Measurements from ENCODE around the gene ASCC2. TPM values are rescaled to one million over a fixed set of nuclear protein-coding genes. Genes with fewer than 3 reads are reported as not detected.

Gene ASCC2, protein sequence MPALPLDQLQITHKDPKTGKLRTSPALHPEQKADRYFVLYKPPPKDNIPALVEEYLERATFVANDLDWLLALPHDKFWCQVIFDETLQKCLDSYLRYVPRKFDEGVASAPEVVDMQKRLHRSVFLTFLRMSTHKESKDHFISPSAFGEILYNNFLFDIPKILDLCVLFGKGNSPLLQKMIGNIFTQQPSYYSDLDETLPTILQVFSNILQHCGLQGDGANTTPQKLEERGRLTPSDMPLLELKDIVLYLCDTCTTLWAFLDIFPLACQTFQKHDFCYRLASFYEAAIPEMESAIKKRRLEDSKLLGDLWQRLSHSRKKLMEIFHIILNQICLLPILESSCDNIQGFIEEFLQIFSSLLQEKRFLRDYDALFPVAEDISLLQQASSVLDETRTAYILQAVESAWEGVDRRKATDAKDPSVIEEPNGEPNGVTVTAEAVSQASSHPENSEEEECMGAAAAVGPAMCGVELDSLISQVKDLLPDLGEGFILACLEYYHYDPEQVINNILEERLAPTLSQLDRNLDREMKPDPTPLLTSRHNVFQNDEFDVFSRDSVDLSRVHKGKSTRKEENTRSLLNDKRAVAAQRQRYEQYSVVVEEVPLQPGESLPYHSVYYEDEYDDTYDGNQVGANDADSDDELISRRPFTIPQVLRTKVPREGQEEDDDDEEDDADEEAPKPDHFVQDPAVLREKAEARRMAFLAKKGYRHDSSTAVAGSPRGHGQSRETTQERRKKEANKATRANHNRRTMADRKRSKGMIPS
- 21.3 and 31.9 TPM in 2 replicates for total RNA-seq

DNA sequence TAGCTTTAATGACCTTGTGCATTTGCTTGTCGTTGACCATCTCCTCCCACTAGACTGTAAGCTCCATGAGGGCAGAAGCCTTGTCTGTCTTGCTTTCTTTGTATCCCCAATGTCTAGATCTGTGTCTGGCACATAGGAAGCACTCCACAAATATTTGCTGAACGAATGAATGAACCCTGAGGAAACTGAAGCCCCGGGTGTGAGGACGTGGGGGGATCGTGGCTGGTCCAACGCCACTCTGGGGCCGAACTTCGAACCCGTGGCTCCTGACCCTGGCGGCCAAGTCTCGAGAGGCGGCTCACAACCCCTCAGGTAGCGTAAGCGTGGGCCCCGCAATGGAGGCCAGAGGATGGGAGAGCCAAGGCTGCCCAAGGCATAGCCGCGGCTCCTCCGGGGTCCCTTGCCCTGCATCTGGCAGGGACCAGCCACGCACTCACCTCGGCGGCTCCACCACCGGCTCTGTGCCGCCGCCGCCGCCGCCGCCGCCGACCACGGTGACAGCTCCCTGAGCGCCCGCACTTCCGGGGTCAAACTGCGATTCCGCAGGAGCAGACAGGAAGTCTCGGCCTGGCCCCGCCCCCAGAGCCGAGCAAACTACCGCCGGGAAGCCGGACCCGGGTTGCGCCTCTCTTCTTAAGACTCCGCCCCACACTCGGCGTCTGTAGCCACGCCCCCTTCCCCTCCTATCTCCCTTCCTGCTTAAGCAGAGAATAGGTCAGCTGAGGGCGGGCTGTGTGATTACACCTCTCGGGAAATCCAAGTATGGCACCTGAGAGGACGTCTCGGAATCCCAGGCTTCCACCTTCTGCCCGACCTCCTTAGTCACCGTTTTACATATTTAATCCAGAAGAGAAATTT is at the start of gene ASCC2:
Gene ASCC2, minus strand, starts transcription at position 534 of the 858 bp plus-strand sequence. CDS start 5,949 bp downstream, outside the sequence.

DNA sequence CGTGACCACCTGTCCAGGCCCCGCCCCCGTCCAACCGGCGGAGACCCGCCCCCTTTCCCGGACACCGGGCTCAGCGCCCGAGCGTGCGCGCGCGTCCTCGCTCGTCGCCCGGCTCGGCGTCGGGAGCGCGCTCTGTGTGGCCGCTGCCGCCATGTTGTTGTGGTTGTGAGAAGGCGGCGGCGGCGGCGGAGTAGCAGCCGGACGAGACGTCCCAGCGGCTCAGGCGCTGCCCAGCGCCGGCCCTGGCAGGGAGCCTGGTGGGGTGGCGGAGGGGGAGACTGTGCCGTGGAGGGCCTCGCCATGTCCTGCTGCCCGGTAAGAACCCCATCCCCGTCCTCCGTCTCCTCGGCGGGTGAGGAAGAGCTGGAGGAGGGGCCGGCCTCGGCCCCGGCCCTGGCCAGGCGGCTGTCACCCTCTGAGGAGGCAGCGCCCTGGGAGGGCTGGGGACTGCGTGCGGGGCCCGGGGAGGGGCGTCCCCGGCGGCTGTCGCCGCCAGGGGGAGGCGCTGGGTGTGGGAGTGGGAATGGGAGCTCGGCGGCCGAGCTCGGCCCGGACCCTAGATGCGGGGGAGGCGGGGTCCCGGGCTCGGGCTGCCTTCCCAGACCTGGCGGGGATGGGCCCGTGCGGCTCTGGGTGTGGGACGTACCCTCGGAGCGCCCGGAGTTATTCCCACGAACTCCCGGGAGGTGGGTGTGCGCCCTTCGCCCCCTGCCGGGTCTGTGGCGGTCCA is 45.1 kb upstream of the ASCC2 start, which contains the start of gene MTMR3:
Gene MTMR3, plus strand, starts transcription at position 130 of the 730 bp plus-strand sequence. CDS start 87,886 bp downstream, outside the sequence.

DNA sequence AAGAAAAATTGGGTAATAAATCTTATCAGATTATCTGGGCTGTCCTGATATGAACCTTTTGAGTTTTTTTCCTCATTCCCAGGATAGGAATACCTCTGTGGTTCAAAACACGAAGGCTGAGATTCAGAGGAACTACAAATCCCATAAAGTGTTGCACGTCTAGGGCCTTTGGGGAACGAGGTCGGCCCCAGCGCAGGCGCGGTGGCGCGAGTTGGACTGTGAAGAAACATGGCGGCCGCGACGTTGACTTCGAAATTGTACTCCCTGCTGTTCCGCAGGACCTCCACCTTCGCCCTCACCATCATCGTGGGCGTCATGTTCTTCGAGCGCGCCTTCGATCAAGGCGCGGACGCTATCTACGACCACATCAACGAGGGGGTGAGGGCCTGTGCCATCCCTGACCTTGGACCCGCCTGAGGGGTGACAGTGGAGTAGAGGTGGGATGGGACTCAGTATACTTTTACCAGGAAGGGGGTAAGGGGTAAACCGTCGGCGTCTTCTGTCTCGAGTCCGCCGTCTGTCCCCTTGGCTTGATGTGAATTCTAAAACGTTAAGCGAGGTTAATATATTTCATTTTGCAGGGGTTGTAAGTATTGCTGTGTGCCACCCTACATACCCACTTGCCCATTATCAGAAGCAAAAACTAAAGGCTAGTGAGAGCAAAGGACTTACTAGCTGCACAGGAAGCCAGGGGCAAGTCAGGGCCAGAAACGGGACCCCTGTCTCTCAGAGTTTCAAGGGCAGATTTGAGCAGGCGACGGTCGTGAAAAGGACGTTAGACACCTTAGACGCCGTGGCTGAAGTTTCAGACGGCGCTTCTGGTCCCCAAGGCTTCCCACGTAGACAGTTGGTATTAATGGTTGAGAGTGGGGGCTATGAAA is 70.7 kb downstream of the ASCC2 start, which contains the start of gene UQCR10:
Gene UQCR10, plus strand, starts transcription at position 199 of the 881 bp plus-strand sequence. Its CDS starts 30 bp downstream, at position 229.

DNA sequence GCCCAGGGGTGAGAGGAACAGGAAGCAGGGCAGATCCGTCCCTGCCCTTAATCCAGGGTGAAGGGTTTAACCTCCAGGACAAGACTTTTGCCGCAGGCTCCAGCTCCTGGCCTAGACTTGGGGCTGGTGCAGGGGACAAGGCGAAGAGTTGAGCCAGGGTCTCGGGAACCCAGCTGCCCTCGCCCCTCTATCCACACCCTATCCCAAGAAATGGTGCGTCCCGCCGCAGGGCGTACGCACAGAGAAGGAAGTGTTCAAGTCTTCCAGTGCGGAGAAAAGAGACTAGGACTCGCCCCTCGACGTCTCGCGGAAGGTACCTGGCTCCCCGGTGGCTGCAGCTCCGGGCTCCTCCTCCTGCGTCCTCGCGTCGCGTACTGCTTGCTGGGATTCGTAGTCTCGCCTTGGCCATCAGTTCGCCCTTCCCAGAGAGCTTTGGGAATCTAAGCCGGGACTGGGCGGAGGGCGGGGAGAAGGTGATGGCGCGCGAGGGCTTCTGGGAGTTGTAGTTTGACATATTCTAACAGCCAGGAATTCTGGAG is 71.4 kb downstream of the ASCC2 start, which contains the start of gene ZMAT5:
Gene ZMAT5, minus strand, starts transcription at position 376 of the 539 bp plus-strand sequence. CDS start 18,463 bp downstream, outside the sequence.

Other genes with a start within 250 kb of the ASCC2 start
- gene NF2, start 234.6 kb downstream of the ASCC2 start, total RNA-seq, result 45.0 and 57.5 TPM in 2 replicates
- gene CABP7, start 118.3 kb downstream of the ASCC2 start, total RNA-seq, result not detected in 2 replicates
- gene ZMAT5, start 71.3 kb downstream of the ASCC2 start, total RNA-seq, result 17.4 and 20.3 TPM in 2 replicates
- 113 and 156 TPM in 2 replicates for gene UQCR10, start 70.9 kb downstream of the ASCC2 start, total RNA-seq
- 21.0 and 22.7 TPM in 2 replicates for gene MTMR3, start 44.9 kb upstream of the ASCC2 start, total RNA-seq
- gene HORMAD2, start 242.2 kb upstream of the ASCC2 start, total RNA-seq, result 0.16 TPM in 1 of 2 replicates, not detected in the other